Measurements from ENCODE around the gene TMEM87A.
"Not testable (repeated sequence)": the region's sequence is repeated elsewhere in the genome, so short reads cannot be mapped to it uniquely, and the experiment has no call there.

The TMEM87A gene

GRCh38 chr15:42306681-42307080 lies 33.4 kb upstream of the TMEM87A start:
- H3K4me3 ChIP-seq (replicated peaks; ENCODE audit: low read depth, low read length), result no peak overlapping the region
- no peak for DNase-seq (ENCODE audit: extremely low read depth, low read depth)
- TF ChIP-seq, protein P1, sequence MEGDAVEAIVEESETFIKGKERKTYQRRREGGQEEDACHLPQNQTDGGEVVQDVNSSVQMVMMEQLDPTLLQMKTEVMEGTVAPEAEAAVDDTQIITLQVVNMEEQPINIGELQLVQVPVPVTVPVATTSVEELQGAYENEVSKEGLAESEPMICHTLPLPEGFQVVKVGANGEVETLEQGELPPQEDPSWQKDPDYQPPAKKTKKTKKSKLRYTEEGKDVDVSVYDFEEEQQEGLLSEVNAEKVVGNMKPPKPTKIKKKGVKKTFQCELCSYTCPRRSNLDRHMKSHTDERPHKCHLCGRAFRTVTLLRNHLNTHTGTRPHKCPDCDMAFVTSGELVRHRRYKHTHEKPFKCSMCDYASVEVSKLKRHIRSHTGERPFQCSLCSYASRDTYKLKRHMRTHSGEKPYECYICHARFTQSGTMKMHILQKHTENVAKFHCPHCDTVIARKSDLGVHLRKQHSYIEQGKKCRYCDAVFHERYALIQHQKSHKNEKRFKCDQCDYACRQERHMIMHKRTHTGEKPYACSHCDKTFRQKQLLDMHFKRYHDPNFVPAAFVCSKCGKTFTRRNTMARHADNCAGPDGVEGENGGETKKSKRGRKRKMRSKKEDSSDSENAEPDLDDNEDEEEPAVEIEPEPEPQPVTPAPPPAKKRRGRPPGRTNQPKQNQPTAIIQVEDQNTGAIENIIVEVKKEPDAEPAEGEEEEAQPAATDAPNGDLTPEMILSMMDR (IDR thresholded peaks at IDR 0.05; ENCODE audit: low read depth, low read length, missing control alignments), result no peak

- DNase-seq (ENCODE audit: extremely low read depth, low read depth); H3K4me3 ChIP-seq (replicated peaks; ENCODE audit: low read depth, low read length): not testable (repeated sequence)
Observed at GRCh38 chr15:42301004-42301403, 27.8 kb upstream of the TMEM87A start.

GRCh38 chr15:42289166-42289565 lies 15.9 kb upstream of the TMEM87A start:
- DNase-seq (ENCODE audit: extremely low read depth, low read depth), result no peak
- H3K4me3 ChIP-seq (replicated peaks; ENCODE audit: low read depth, low read length), result no peak overlapping the region
- TF ChIP-seq, protein P1 (IDR thresholded peaks at IDR 0.05; ENCODE audit: low read depth, low read length, missing control alignments), result no peak

DNA sequence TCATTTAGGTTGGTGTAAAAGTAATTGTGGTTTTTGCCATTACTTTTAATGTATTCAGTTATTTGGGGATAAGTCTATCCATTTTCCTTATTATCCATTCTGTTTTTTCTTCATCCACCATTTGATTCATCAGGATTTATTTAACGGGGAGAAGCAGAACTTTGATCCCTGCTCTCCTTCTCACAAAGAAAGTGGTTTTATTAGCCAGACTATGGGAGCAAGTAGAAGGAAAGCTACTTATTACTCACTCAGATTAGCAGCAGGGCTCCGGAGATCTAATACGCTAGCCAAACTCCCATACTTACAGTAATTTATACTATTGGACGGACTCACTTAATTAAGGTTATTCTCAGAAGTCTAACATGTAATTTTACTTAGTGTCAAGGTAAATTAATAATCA lies 14.7 kb upstream of the TMEM87A start:
- H3K4me3 ChIP-seq (replicated peaks; ENCODE audit: low read depth, low read length), result no peak overlapping the region
- TF ChIP-seq, protein P1 (IDR thresholded peaks at IDR 0.05; ENCODE audit: low read depth, low read length, missing control alignments), result no peak
- DNase-seq (ENCODE audit: extremely low read depth, low read depth), result no peak

DNA sequence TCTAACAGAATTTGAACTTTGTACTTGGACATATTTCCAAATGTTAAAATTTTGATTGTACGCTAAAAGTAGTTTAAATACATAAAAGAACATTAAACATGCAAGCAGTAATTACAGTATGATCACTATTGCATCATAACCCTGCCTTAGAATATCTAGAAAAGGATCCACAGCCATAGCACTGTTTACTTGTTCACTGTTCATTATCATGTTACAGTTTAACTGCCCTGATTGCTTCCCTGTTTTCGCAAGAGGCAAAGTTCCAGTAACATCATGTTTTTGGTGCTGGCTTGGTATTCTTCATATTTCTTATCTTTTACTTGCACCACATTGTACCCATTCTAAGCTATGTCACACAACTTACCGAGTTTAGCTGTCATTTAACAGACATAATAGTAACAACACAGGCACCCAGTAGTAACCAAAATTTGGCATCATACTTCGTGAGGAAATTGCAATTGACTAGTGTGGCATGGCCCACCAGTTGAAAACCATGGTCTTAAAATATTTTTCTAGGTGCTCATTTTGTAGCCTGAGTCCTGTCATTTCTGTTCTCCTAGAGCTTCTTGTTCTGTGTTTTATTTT lies 13.3 kb upstream of the TMEM87A start:
- no peak for DNase-seq (ENCODE audit: extremely low read depth, low read depth)
- TF ChIP-seq, protein P1 (IDR thresholded peaks at IDR 0.05; ENCODE audit: low read depth, low read length, missing control alignments), result no peak
- H3K4me3 ChIP-seq (replicated peaks; ENCODE audit: low read depth, low read length), result no peak overlapping the region

- DNase-seq (ENCODE audit: extremely low read depth, low read depth), result no peak
- TF ChIP-seq, protein P1 (IDR thresholded peaks at IDR 0.05; ENCODE audit: low read depth, low read length, missing control alignments), result no peak
Observed at GRCh38 chr15:42285034-42285433, 11.8 kb upstream of the TMEM87A start.

DNA sequence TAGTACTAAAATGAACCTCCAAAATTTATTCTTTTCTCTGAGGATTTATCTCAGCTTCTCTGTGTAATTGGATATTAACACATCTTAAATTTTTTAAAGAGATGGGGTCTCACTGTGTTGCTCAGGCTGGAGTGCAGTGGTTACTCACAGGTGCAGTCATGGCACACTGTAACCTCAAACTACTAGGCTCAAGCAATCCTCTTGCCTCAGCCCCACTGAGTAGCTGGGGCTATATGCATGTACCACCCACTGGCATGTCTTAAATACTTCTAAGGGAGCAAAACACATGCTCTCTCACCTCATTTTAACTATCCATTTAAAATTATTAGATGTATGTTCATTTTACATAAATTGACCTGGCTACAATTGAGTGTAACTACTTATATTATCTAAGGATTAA lies 11.3 kb upstream of the TMEM87A start:
- TF ChIP-seq, protein P1 (IDR thresholded peaks at IDR 0.05; ENCODE audit: low read depth, low read length, missing control alignments), result no peak
- DNase-seq (ENCODE audit: extremely low read depth, low read depth), result no peak
- H3K4me3 ChIP-seq (replicated peaks; ENCODE audit: low read depth, low read length), result no peak overlapping the region

More at GRCh38 chr15:42285034-42285433, 11.8 kb upstream of the TMEM87A start:
- no peak overlapping the region for H3K4me3 ChIP-seq (replicated peaks; ENCODE audit: low read depth, low read length)

All from HFF-Myc (cell line).